GM18505 (cell line): ENCODE results near the gene PHF21A.
"Not testable (repeated sequence)": the region's sequence is repeated elsewhere in the genome, so short reads cannot be mapped to it uniquely, and the experiment has no call there.

Experiments used
- ATAC-seq: cut with Tn5 transposase; IDR thresholded peaks from one replicate; pipeline ENCODE4 v1.9.1; 2021; ENCODE audit not compliant: unreplicated experiment
- POLR2A ChIP-seq: IDR thresholded peaks from 4 replicates; pipeline ENCODE4 v1.6.1; 2011; ENCODE audit warnings: borderline replicate concordance; ENCODE audit not compliant: insufficient read depth, insufficient read length; ENCODE audit errors: extremely low read depth

PHF21A gene

GRCh38 chr11:45913514-45913913 is 207.7 kb downstream of the PHF21A start:
- ATAC-seq: no peak
- no peak for TF ChIP-seq POLR2A

GRCh38 chr11:45910623-45911022 is 210.6 kb downstream of the PHF21A start:
- TF ChIP-seq POLR2A: no peak
- ATAC-seq: no peak

GRCh38 chr11:45909594-45910475 is 211.4 kb downstream of the PHF21A start:
- ATAC-seq: no peak
- TF ChIP-seq POLR2A: no peak

- no peak for ATAC-seq
- no peak for TF ChIP-seq POLR2A
Measured at GRCh38 chr11:45907911-45908370, 213.3 kb downstream of the PHF21A start.

GRCh38 chr11:45906965-45907611 is 214.2 kb downstream of the PHF21A start, which contains the start of gene FREY1:
FREY1 (minus strand) TSS chr11:45907271; CDS start chr11:45907245, 26 bp downstream.
- TF ChIP-seq POLR2A: no peak
- no peak for ATAC-seq

GRCh38 chr11:45906096-45906682 is 215.1 kb downstream of the PHF21A start:
- no peak for ATAC-seq
- no peak for TF ChIP-seq POLR2A

GRCh38 chr11:45905576-45905975 is 215.7 kb downstream of the PHF21A start:
- ATAC-seq: not testable (repeated sequence)

- no peak for ATAC-seq
- TF ChIP-seq POLR2A: no peak
Measured at GRCh38 chr11:45905095-45905494, 216.2 kb downstream of the PHF21A start.

- ATAC-seq: no peak
- no peak for TF ChIP-seq POLR2A
Measured at GRCh38 chr11:45904309-45904915, 216.8 kb downstream of the PHF21A start.

- no peak for ATAC-seq
- TF ChIP-seq POLR2A: no peak
Measured at GRCh38 chr11:45902452-45903380, 218.5 kb downstream of the PHF21A start.

- no peak for TF ChIP-seq POLR2A
- ATAC-seq: no peak
Measured at GRCh38 chr11:45901626-45902025, 219.6 kb downstream of the PHF21A start.

GRCh38 chr11:45900916-45901617 is 220.2 kb downstream of the PHF21A start:
- no peak for ATAC-seq
- no peak for TF ChIP-seq POLR2A

GRCh38 chr11:45900175-45900800 is 221.0 kb downstream of the PHF21A start:
- ATAC-seq: not testable (repeated sequence)
